Measurements from ENCODE around the gene TXNDC9.
"Not testable (repeated sequence)": the region's sequence is repeated elsewhere in the genome, so short reads cannot be mapped to it uniquely, and the experiment has no call there.

TXNDC9 gene

GRCh38 chr2:99317873-99318200, 18.3 kb downstream of the TXNDC9 start:
- not testable (repeated sequence) for DNase-seq

GRCh38 chr2:99317161-99317872, 18.8 kb downstream of the TXNDC9 start:
- DNase-seq, result no peak

- DNase-seq, result not testable (repeated sequence)
Observed at GRCh38 chr2:99301097-99301496, 35.0 kb downstream of the TXNDC9 start, which contains the start of gene LYG1. LYG1 (minus strand) TSS chr2:99301197; CDS start chr2:99295670, 5,527 bp downstream.

- no peak for DNase-seq
Observed at GRCh38 chr2:99299580-99299979, 36.6 kb downstream of the TXNDC9 start.

- DNase-seq, result no peak
Observed at GRCh38 chr2:99297994-99298393, 38.1 kb downstream of the TXNDC9 start.

- no peak for DNase-seq
Observed at GRCh38 chr2:99285526-99285925, 50.6 kb downstream of the TXNDC9 start.

GRCh38 chr2:99279969-99280695, 56.0 kb downstream of the TXNDC9 start:
- no peak for DNase-seq

GRCh38 chr2:99278793-99279291, 57.3 kb downstream of the TXNDC9 start:
- DNase-seq, result no peak

- DNase-seq, result not testable (repeated sequence)
Observed at GRCh38 chr2:99278195-99278765, 57.9 kb downstream of the TXNDC9 start.

- DNase-seq, result no peak
Observed at GRCh38 chr2:99275882-99276281, 60.3 kb downstream of the TXNDC9 start.

Data from GDM1 (cell line).